ENCODE data around the gene PKHD1. TPM values are rescaled to one million over a fixed set of nuclear protein-coding genes. Genes with fewer than 3 reads are reported as not detected.

PKHD1 gene
- total and polyA plus RNA-seq, 2 of the 8 experiments (the other 6 are each of a cell fraction or from before 2014, with no cell fraction given): 0.06 to 0.09 TPM

DNA sequence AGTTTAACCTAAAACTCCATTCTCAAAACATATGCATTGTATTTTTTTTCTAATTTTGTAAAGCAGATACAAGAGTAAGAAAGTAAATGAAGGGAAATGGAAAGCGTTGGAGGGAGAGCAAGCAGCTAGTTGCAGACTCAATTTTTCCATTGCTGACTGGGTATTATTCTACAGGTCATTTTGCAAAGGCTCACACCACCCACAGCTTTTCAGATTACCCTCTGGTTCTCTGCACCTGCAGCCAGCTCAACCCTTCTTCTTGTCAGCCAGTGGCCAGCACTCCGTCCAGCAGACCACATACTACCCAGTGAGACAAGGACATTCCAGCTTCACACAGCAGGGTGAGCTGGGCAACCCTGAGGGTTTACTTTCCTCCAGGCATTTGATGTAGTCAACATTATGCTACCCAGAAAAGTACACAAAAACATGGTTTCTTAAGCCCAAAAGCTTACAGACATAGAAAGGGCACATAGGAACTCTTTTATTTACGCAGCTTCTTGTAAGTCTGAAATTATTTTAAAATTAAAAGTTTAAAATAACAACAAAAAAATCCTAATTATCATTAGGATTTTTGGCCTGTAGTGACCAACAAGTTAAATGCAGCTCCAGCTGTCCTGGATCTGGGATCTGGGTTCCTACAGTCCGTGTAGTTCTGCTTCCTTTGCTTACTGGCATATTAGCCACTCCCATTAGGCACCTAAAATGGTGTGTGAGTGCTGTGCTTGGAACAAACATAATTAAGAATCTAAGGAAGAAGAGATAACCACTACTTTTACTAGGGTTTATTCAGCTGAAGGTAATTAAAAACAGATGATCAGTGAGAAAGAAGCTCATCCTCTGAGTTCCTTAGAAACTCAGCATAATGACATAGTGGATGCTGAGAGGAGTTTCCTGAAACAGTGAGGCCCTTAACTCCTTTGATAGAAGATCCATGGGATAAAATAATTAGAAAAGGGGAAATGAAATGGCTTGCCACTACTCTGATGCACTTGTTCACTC is 185.3 kb downstream of the PKHD1 start:
- H3K9me3 ChIP-seq (ENCODE audit: insufficient read depth in 2 of 2, low read depth in 1 of 2, low read length in 1 of 2): no peaks in the 10 kb centered on the region
- WGBS, 2 experiments (ENCODE audit: extremely low coverage in 1 of 2, insufficient coverage in 1 of 2, insufficient read length in 1 of 2, insufficient replicate concordance in 2 of 2, low coverage in 1 of 2, low lambda C conversion rate in 2 of 2, missing lambda C conversion rate in 1 of 2): 84% methylated on average over 4 of the region's 4 CpGs; no CpG with 5 or more reads in 1 of the 2 experiments
- TF ChIP-seq BRCA1 (IDR thresholded peaks at IDR 0.05; ENCODE audit: low read depth, low read length) (no peak), PHF8 (conservative IDR thresholded peaks at IDR 0.05; ENCODE audit: low read depth, low read length) (no peak), GABPA (IDR thresholded peaks at IDR 0.05; ENCODE audit: borderline replicate concordance, insufficient read depth, low read length) (no peak), CREB1 (IDR thresholded peaks at IDR 0.05) (no peak), SIN3A (conservative IDR thresholded peaks at IDR 0.05 in 1 of 2, IDR thresholded peaks at IDR 0.05 in 1 of 2; ENCODE audit: low read depth in 1 of 2, low read length in 2 of 2) (no peak), KDM1A (IDR thresholded peaks at IDR 0.05; ENCODE audit: borderline replicate concordance, low read length) (no peak), NRF1 (IDR thresholded peaks at IDR 0.05; ENCODE audit: low read depth, low read length) (no peak)
- TF ChIP-seq, protein P1, sequence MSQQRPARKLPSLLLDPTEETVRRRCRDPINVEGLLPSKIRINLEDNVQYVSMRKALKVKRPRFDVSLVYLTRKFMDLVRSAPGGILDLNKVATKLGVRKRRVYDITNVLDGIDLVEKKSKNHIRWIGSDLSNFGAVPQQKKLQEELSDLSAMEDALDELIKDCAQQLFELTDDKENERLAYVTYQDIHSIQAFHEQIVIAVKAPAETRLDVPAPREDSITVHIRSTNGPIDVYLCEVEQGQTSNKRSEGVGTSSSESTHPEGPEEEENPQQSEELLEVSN (IDR thresholded peaks at IDR 0.05): no peak
- TF ChIP-seq, protein P2, sequence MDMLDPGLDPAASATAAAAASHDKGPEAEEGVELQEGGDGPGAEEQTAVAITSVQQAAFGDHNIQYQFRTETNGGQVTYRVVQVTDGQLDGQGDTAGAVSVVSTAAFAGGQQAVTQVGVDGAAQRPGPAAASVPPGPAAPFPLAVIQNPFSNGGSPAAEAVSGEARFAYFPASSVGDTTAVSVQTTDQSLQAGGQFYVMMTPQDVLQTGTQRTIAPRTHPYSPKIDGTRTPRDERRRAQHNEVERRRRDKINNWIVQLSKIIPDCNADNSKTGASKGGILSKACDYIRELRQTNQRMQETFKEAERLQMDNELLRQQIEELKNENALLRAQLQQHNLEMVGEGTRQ (IDR thresholded peaks at IDR 0.05; ENCODE audit: low read length): no peak
- TF ChIP-seq, protein P3, sequence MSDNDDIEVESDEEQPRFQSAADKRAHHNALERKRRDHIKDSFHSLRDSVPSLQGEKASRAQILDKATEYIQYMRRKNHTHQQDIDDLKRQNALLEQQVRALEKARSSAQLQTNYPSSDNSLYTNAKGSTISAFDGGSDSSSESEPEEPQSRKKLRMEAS (IDR thresholded peaks at IDR 0.05): no peak

More for the DNA sequence above, 185.3 kb downstream of the PKHD1 start:
- H2BK5ac ChIP-seq (ENCODE audit: low read depth, low read length): no peak overlapping the region
- H3K79me1 ChIP-seq (ENCODE audit: low read depth, low read length): no peaks in the 10 kb centered on the region
- no peak overlapping the region for H2AK5ac ChIP-seq (ENCODE audit: low read depth, low read length)
- no peaks in the 10 kb centered on the region for H4K20me1 ChIP-seq (replicated peaks in 1 of 2; ENCODE audit: control insufficient read depth in 1 of 2, insufficient read depth in 2 of 2, low read length in 2 of 2)
- ChIA-PET CTCF (ENCODE audit: partially characterized antibody) (no interaction called here), POLR2A (ENCODE audit: partially characterized antibody) (no interaction called here)
- no peak overlapping the region for H2BK15ac ChIP-seq (ENCODE audit: low read length)
- H4K8ac ChIP-seq (ENCODE audit: extremely low read depth, insufficient read depth, low read length): no peak overlapping the region
- H2AFZ ChIP-seq (ENCODE audit: low read length): 0 out of 2 replicates have a peak overlapping the region, but pooled peaks have one; percentile 40
- H2BK20ac ChIP-seq (ENCODE audit: low read length): no peak overlapping the region
- H4K91ac ChIP-seq (replicated peaks; ENCODE audit: insufficient read length, low read length): no peak overlapping the region
- H2BK12ac ChIP-seq (ENCODE audit: low read depth, low read length): no peak overlapping the region
- H3K14ac ChIP-seq (ENCODE audit: insufficient read length): no peak overlapping the region
- H3K9ac ChIP-seq (replicated peaks in 1 of 4; ENCODE audit: extremely low read depth in 1 of 4, low read depth in 3 of 4, low read length in 3 of 4): no peak overlapping the region
- FAIRE-seq (no peak), DNase-seq (ENCODE audit: low read depth in 1 of 2, low spot score in 2 of 2) (no peak)
- no peak overlapping the region for H3K4me2 ChIP-seq (ENCODE audit: insufficient read depth in 1 of 2, low read depth in 2 of 2, low read length in 2 of 2)
- no peaks in the 10 kb centered on the region for H3K36me3 ChIP-seq (ENCODE audit: control insufficient read depth in 2 of 4, insufficient read depth in 4 of 4, low read length in 3 of 4)
- no peak overlapping the region for H3K23ac ChIP-seq (ENCODE audit: insufficient read length)
- no peaks in the 10 kb centered on the region for H3K79me2 ChIP-seq (ENCODE audit: control insufficient read depth in 1 of 2, insufficient read depth in 2 of 2, low read length in 2 of 2)
- no peak overlapping the region for H2BK120ac ChIP-seq (replicated peaks; ENCODE audit: low read depth, low read length)
- no peaks in the 10 kb centered on the region for H3K27me3 ChIP-seq (replicated peaks in 1 of 4; ENCODE audit: control insufficient read depth in 3 of 4, extremely low read depth in 1 of 4, insufficient read depth in 3 of 4, low read length in 3 of 4)
- no peak overlapping the region for H3K4me3 ChIP-seq (ENCODE audit: extremely low read depth in 1 of 4, insufficient read depth in 2 of 4, low read depth in 3 of 4, low read length in 4 of 4)
- no peak overlapping the region for H3K18ac ChIP-seq (ENCODE audit: extremely low read depth, low read length)
- H3K4me1 ChIP-seq (replicated peaks in 1 of 4; ENCODE audit: control insufficient read depth in 3 of 4, insufficient read depth in 4 of 4, low read length in 3 of 4): no peaks in the 10 kb centered on the region
- H3K56ac ChIP-seq (replicated peaks; ENCODE audit: insufficient read length, low read depth, low read length): no peak overlapping the region
- H3K4ac ChIP-seq (replicated peaks; ENCODE audit: insufficient read length, low read depth, low read length): no peak overlapping the region
- H4K5ac ChIP-seq (ENCODE audit: insufficient read length, low read depth, low read length): no peak overlapping the region
- no peak overlapping the region for H3K27ac ChIP-seq (ENCODE audit: low read depth, low read length)
- no peaks in the 10 kb centered on the region for H3K23me2 ChIP-seq (ENCODE audit: low read depth, low read length)

Measured in H1 (cell line).